Measurements from ENCODE around the gene ARHGEF26. TPM values are rescaled to one million over a fixed set of nuclear protein-coding genes. Genes with fewer than 3 reads are reported as not detected.

ARHGEF26 gene
- total and polyA plus RNA-seq, 7 donors, result 2.3 to 125 (median 48.4) TPM

DNA sequence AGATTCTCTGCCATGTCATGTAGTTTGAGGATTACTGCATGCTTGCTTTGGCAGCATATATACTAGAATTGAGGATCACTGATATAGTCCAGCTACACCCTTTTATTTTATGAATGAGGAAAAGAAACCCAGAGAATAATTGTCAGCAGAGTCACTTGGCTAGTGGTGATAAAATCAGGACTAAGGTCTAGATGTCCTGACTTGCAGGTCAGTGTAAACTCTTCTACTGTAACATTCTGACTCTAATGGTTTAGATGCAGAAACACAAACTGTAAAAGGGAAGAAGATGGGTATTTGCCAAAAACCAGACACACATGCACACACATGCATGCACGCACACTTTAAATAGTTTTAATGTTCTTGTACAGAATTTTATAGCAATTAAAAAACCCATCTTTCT is 97.5 kb downstream of the ARHGEF26 start:
- H3K36me3 ChIP-seq, result peaks cover 0 to 56% (median 5%) of the 10 kb centered on the region in 4 donors
- peak overlapping the region in 1 of 4 donors; percentile 4 for H3K27ac ChIP-seq
- intact Hi-C loops (cut with DNase I), result no loop called here
- no peak for DNase-seq
- no peaks in the 10 kb centered on the region for H3K27me3 ChIP-seq
- no peak for TF ChIP-seq POLR2AphosphoS5 (IDR thresholded peaks at IDR 0.05)
- TF ChIP-seq, protein P1, sequence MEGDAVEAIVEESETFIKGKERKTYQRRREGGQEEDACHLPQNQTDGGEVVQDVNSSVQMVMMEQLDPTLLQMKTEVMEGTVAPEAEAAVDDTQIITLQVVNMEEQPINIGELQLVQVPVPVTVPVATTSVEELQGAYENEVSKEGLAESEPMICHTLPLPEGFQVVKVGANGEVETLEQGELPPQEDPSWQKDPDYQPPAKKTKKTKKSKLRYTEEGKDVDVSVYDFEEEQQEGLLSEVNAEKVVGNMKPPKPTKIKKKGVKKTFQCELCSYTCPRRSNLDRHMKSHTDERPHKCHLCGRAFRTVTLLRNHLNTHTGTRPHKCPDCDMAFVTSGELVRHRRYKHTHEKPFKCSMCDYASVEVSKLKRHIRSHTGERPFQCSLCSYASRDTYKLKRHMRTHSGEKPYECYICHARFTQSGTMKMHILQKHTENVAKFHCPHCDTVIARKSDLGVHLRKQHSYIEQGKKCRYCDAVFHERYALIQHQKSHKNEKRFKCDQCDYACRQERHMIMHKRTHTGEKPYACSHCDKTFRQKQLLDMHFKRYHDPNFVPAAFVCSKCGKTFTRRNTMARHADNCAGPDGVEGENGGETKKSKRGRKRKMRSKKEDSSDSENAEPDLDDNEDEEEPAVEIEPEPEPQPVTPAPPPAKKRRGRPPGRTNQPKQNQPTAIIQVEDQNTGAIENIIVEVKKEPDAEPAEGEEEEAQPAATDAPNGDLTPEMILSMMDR (IDR thresholded peaks at IDR 0.05), result no peak
- TF ChIP-seq EP300 (IDR thresholded peaks at IDR 0.05), result no peak
- no peak for TF ChIP-seq POLR2A (IDR thresholded peaks at IDR 0.05)
- H3K4me1 ChIP-seq, result peaks cover 0 to 29% (median under 1%) of the 10 kb centered on the region in 4 donors
- 93 to 97% methylated on average over 1 of the region's 1 CpG for WGBS, 2 donors
- no peak overlapping the region for H3K4me3 ChIP-seq
- no peaks in the 10 kb centered on the region for H3K9me3 ChIP-seq

DNA sequence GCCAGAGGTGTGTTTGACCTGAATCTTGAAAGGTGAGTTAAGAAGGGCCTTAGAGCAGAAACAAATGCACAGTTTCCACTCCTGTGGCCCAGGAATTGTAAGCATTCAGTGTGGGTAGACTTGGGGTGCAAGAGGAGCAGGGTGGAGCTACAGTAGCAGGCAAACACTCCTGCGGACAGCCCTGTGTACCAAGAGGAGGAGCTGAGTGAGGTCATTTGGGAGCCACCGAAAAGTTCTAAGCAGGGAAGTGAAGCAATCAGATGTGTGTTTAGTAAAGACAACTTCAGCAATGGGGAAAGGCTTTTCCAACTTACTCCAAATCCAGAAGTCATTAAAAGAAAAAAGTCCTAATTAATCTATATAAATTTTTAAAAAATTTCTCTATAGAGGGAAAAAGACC is 99.3 kb downstream of the ARHGEF26 start:
- no peak overlapping the region for H3K27ac ChIP-seq
- no peak for DNase-seq
- H3K36me3 ChIP-seq, result peaks cover 0 to 39% (median 0%) of the 10 kb centered on the region in 4 donors
- intact Hi-C loops (cut with DNase I), result no loop called here
- H3K9me3 ChIP-seq, result no peaks in the 10 kb centered on the region
- H3K4me1 ChIP-seq, result peaks cover 0 to 46% (median 15%) of the 10 kb centered on the region in 4 donors
- H3K27me3 ChIP-seq, result no peaks in the 10 kb centered on the region
- WGBS, 2 donors, result 89 to 91% methylated on average over 2 of the region's 2 CpGs
- no peak overlapping the region for H3K4me3 ChIP-seq
- TF ChIP-seq POLR2A (IDR thresholded peaks at IDR 0.05) (no peak), EP300 (IDR thresholded peaks at IDR 0.05) (no peak), POLR2AphosphoS5 (IDR thresholded peaks at IDR 0.05) (no peak)
- TF ChIP-seq, protein P1 (IDR thresholded peaks at IDR 0.05), result no peak

DNA sequence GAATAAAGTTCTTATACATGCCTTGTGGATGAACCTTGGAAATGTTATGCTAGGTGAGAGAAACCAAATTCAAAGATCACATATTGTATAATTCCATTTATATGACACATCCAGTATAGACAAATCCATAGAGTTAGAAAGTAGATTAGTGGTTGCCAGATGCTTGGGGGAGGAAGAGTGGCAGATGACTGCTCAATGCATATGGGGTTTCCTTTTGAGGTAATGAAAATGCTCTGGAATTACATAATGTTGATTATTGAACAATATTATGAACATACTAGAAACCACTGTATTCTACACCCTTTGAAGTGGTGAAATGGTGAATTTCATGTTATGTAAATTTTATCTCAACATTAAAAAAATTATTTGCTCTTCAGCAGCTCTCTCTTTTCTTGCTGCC is 102.3 kb downstream of the ARHGEF26 start:
- H3K27ac ChIP-seq, result peak overlapping the region in 2 of 4 donors; percentile 35 to 66

DNA sequence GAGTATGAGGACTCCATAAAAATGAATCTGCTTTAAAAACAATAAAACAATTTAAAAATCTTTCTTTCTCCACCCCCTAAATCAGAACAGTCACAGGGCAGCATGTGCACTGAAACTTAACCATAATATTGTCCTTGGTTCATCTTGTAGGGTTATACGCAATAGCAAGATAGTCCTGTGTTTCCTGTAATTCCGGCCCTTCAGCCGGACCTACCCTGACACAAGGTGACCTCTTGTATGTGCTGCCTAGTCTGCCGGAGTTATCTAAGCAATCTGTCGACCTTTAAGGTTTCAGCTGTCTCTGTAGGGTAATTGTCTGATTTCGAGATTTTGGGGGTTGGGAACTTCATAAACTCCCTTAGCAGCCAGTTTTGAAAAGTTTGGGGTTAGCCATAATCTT is 103.2 kb downstream of the ARHGEF26 start:
- Histone ChIP-seq H3K27ac (peak overlapping the region in 2 of 4 donors; percentile 35 to 66), H3K36me3 (peaks cover 0 to 28% (median 0%) of the 10 kb centered on the region in 4 donors), H3K9me3 (no peaks in the 10 kb centered on the region), H3K27me3 (no peaks in the 10 kb centered on the region), H3K4me1 (peaks cover 0 to 65% (median 35%) of the 10 kb centered on the region in 4 donors), H3K4me3 (no peak overlapping the region)
- DNase-seq, result no peak
- intact Hi-C loops (cut with DNase I), result no loop called here
- TF ChIP-seq EP300 (IDR thresholded peaks at IDR 0.05), result no peak
- no peak for TF ChIP-seq POLR2A (IDR thresholded peaks at IDR 0.05)
- WGBS, 2 donors, result 72 to 79% methylated on average over 6 of the region's 6 CpGs

More for the DNA sequence above, 102.3 kb downstream of the ARHGEF26 start:
- DNase-seq, result no peak
- H3K4me3 ChIP-seq, result no peak overlapping the region
- TF ChIP-seq POLR2A (IDR thresholded peaks at IDR 0.05) (no peak), EP300 (IDR thresholded peaks at IDR 0.05) (no peak), POLR2AphosphoS5 (IDR thresholded peaks at IDR 0.05) (no peak)
- TF ChIP-seq, protein P1 (IDR thresholded peaks at IDR 0.05), result no peak
- peaks cover 0 to 32% (median 0%) of the 10 kb centered on the region in 4 donors for H3K36me3 ChIP-seq
- intact Hi-C loops (cut with DNase I), result no loop called here
- no peaks in the 10 kb centered on the region for H3K9me3 ChIP-seq
- H3K27me3 ChIP-seq, result no peaks in the 10 kb centered on the region
- peaks cover 0 to 61% (median 27%) of the 10 kb centered on the region in 4 donors for H3K4me1 ChIP-seq

DNA sequence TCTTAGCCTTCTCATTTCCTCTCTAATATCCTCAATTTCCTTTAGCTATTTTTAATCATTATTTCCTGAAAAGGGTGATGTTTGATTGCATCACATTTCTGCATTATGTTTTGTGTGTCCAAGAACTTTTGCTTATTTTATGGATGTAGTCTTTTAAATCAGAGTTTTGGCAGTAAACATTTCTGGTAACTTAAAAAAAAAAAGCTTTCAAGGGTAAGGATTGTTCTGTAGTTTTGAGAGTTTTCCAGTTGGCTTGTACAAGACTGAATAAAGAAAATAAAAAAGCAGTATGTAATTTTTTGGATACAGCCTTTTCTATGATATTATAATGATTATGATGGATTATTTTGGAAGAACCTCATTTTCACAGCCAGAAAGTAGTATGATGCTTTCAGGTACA is 103.7 kb downstream of the ARHGEF26 start:
- intact Hi-C loops (cut with DNase I), result no loop called here
- no peaks in the 10 kb centered on the region for H3K9me3 ChIP-seq
- H3K4me1 ChIP-seq, result peaks cover 0 to 69% (median 37%) of the 10 kb centered on the region in 4 donors
- peaks cover 0 to 27% (median 0%) of the 10 kb centered on the region in 4 donors for H3K36me3 ChIP-seq
- no peak overlapping the region for H3K4me3 ChIP-seq
- peak overlapping the region in 2 of 4 donors; percentile 35 to 66 for H3K27ac ChIP-seq
- no peak for TF ChIP-seq POLR2A (IDR thresholded peaks at IDR 0.05)
- TF ChIP-seq, protein P1 (IDR thresholded peaks at IDR 0.05), result no peak
- no peak for TF ChIP-seq POLR2AphosphoS5 (IDR thresholded peaks at IDR 0.05)
- no peak for TF ChIP-seq EP300 (IDR thresholded peaks at IDR 0.05)
- H3K27me3 ChIP-seq, result no peaks in the 10 kb centered on the region
- DNase-seq, result no peak

Data from sigmoid colon (tissue), 7 donors.